GM12878 (cell line): Measurements from ENCODE around the gene CDC27. TPM values are rescaled to one million over a fixed set of nuclear protein-coding genes. Genes with fewer than 3 reads are reported as not detected.
"Not testable (repeated sequence)": the region's sequence is repeated elsewhere in the genome, so short reads cannot be mapped to it uniquely, and the experiment has no call there.

Experiments
- ATAC-seq: fragments of 200-7000 bp; cut with Tn5 transposase; 3 replicates; pipeline ENCODE4 v1.9.1; 2020; ENCODE audit warnings: mild to moderate bottlenecking, moderate library complexity
- BruUV-seq: library from RNA; stranded (reverse); fragments of 400-500 nt; replicated peaks from 2 replicates; lab custom pipeline; 2021; lab: Mats Ljungman, UMichigan
- CTCF ChIA-PET: fragments of 300-600 bp; sonication (Branson Sonifier 250); formaldehyde crosslinking; extraction: SDS; loops from one replicate; lab custom pipeline; 2021; ENCODE audit warnings: inconsistent platforms; lab: Yijun Ruan, JAX
- POLR2A ChIA-PET: fragments of 350-600 bp; formaldehyde crosslinking; extraction: SDS; loops from one replicate; lab custom pipeline; 2021; ENCODE audit warnings: inconsistent platforms; lab: Charles Lee
- RAD21 ChIA-PET: fragments of 300-600 bp; sonication (Branson Sonifier 250); formaldehyde crosslinking; loops from one replicate; lab custom pipeline; 2023; ENCODE audit warnings: antibody characterized with exemption; ENCODE audit not compliant: unreplicated experiment; lab: Charles Lee
- SMC1A ChIA-PET: fragments of 300-600 bp; sonication (Branson Sonifier 250); formaldehyde crosslinking; loops from one replicate; lab custom pipeline; 2023; ENCODE audit not compliant: unreplicated experiment, uncharacterized antibody; lab: Charles Lee
- DNase-seq: peaks from one replicate; pipeline ENCODE4 v3.0.0-alpha.2; 2011; ENCODE audit warnings: low read depth, low spot score
- FAIRE-seq: peaks from 3 replicates; lab custom pipeline; 2011; peaks lifted over from hg19 to GRCh38; lab: Jason Lieb, UNC
- H2AFZ ChIP-seq: 2 replicates; pipeline ENCODE4 v1.6.0; 2011; ENCODE audit warnings: low read depth, low read length, control low read depth; ENCODE audit not compliant: control insufficient read depth
- H3K27ac ChIP-seq: 2 replicates; pipeline ENCODE4 v1.5.1; 2011; ENCODE audit warnings: control low read depth; ENCODE audit not compliant: control insufficient read depth, insufficient read depth
- H3K27me3 ChIP-seq, 2 experiments: replicated peaks in 1 of 2; 2 replicates each; pipeline versions ENCODE4 v1.6.0 to v1.6.1; 2011; ENCODE audit warnings: low read length in 1 of 2; ENCODE audit not compliant: control insufficient read depth in 2 of 2, insufficient read depth in 2 of 2
- H3K36me3 ChIP-seq, 2 experiments: 2 replicates each; pipeline ENCODE4 v1.5.1; 2011; ENCODE audit warnings: low read length in 1 of 2; ENCODE audit not compliant: control insufficient read depth in 2 of 2, insufficient read depth in 2 of 2
- H3K4me1 ChIP-seq: 2 replicates; pipeline ENCODE4 v1.6.1; 2011; ENCODE audit warnings: mild to moderate bottlenecking, low read length, moderate library complexity, mixed read lengths; ENCODE audit not compliant: control insufficient read depth, insufficient read depth
- H3K4me2 ChIP-seq: 2 replicates; pipeline ENCODE4 v1.6.0; 2011; ENCODE audit warnings: control low read depth; ENCODE audit not compliant: control insufficient read depth, insufficient read depth
- H3K4me3 ChIP-seq: fragments of 200-600 bp; sonication (generic); 2 replicates; pipeline ENCODE4 v1.5.1; 2016
- H3K79me2 ChIP-seq: 2 replicates; pipeline ENCODE4 v1.6.0; 2011; ENCODE audit warnings: low read length; ENCODE audit not compliant: control insufficient read depth, insufficient read depth
- H3K9ac ChIP-seq: 2 replicates; pipeline ENCODE4 v1.8.0; 2011; ENCODE audit warnings: low read length, control low read depth, mixed read lengths; ENCODE audit not compliant: control insufficient read depth, insufficient read depth
- H3K9me3 ChIP-seq: replicated peaks from 3 replicates; pipeline ENCODE4 v1.5.1; 2011; ENCODE audit warnings: mild to moderate bottlenecking, low read length; ENCODE audit not compliant: control insufficient read depth, insufficient read depth
- H4K20me1 ChIP-seq: 2 replicates; pipeline ENCODE4 v1.6.0; 2011; ENCODE audit not compliant: control insufficient read depth, insufficient read depth
- HDAC6 ChIP-seq: fragments of 200-600 bp; sonication (generic); IDR thresholded peaks from one replicate; pipeline ENCODE4 v1.8.0; 2017; ENCODE audit warnings: antibody characterized with exemption; ENCODE audit not compliant: unreplicated experiment
- NR2F1 ChIP-seq: fragments of 450-650 bp; conservative IDR thresholded peaks from 2 replicates; pipeline ENCODE4 v1.6.1; 2017; ENCODE audit warnings: mild to moderate bottlenecking
- RAD51 ChIP-seq: fragments of 450-650 bp; IDR thresholded peaks from 2 replicates; pipeline ENCODE4 v1.6.1; 2016; ENCODE audit warnings: moderate library complexity, mild to moderate bottlenecking, inconsistent platforms
- ZNF384 ChIP-seq: IDR thresholded peaks from 2 replicates; pipeline ENCODE4 v1.6.1; 2012; ENCODE audit warnings: low read depth, mild to moderate bottlenecking, low read length, improper control_type of control experiment, borderline replicate concordance
- WGBS: methylation state at CpG from one replicate; pipeline ENCODE4 v1.1.6; 2016; ENCODE audit warnings: low lambda C conversion rate; ENCODE audit not compliant: insufficient replicate concordance, insufficient coverage; ENCODE audit errors: missing lambda C conversion rate; 5-methylcytosine and 5-hydroxymethylcytosine counted together
- in situ Hi-C: fragments of 300-500 bp; cut with MboI; formaldehyde crosslinking; loops from 9 replicates; pipeline ENCODE4 v1.14.3; 2018; ENCODE audit warnings: mixed read lengths
- intact Hi-C: fragments of 100-400 bp; cut with micrococcal nuclease; formaldehyde crosslinking; loops from one replicate; pipeline ENCODE4 v1.14.2; 2022; ENCODE audit not compliant: unreplicated experiment
- polyA plus RNA-seq, 11 experiments: library from polyadenylated mRNA; depleted of rRNA in 4 of 11; unstranded in 6 of 11; stranded (reverse) in 5 of 11; fragments of >200 nt; fragmentation: Nextera tagmentation in 4 of 11; fragmentation: Illumina TruSeq in 1 of 11; extraction: Ambion mirVana in 4 of 11; extraction: Trizol in 1 of 11; gene quantifications; 1 replicate in 1 of 11; 2 replicates in 10 of 11; pipeline versions ENCODE4 v1.2.1 to v1.2.3, GENCODE V29; 2011 to 2016; ENCODE audit warnings: inconsistent platforms in 2 of 11, missing spikeins in 2 of 11, low read depth in 1 of 11
- total RNA-seq, 4 experiments: library from RNA; depleted of rRNA in 3 of 4; stranded (reverse); fragments of >200 nt in 3 of 4; fragmentation: Illumina TruSeq in 1 of 4; extraction: Trizol in 1 of 4; gene quantifications; 2 replicates each; pipeline versions ENCODE4 v1.2.1 to v1.2.3, GENCODE V29; 2013 to 2021

The CDC27 gene
- total and polyA plus RNA-seq, 10 of the 15 experiments (the other 5 are each of a cell fraction or from before 2014, with no cell fraction given) = 23.2 to 138 (median 97.8) TPM

DNA sequence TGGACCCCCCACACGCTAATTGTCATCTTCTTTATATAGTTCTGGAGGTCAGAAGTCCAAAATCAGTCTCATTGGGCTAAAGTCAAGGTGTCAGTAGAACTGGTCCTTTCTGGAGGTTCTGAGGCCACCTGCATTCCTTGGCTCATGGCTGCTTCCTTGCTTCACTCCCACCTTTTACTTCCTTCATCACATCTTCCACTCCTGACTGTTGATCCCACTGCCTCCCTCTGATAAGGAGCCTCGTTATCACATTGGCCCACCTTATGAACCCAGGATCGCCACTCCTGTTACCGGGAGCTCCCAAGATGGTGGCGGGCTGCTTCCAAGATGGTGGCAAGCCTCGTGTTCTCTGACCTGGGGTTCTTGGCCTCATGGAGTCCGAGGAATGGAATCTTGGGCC lies 83.0 kb downstream of the CDC27 start:
- no peak overlapping the region for H3K4me3 ChIP-seq
- no peaks in the 10 kb centered on the region for H4K20me1 ChIP-seq
- intact Hi-C loops (no loop called here), in situ Hi-C loops (no loop called here)
- H3K27me3 ChIP-seq = no peaks in the 10 kb centered on the region
- WGBS = 46% methylated on average over 7 of the region's 7 CpGs
- no TSS peak for BruUV-seq
- no peak overlapping the region for H3K9ac ChIP-seq
- FAIRE-seq (no peak), DNase-seq (no peak)
- CTCF ChIA-PET = no interaction called here
- TF ChIP-seq RAD51 (no peak), ZNF384 (no peak), HDAC6 (no peak), NR2F1 (no peak)
- TF ChIP-seq, all 136 proteins: peak for 0
- Histone ChIP-seq H3K4me1 (no peaks in the 10 kb centered on the region), H3K79me2 (no peaks in the 10 kb centered on the region), H2AFZ (no peak overlapping the region), H3K36me3 (no peaks in the 10 kb centered on the region), H3K4me2 (no peak overlapping the region), H3K27ac (no peak overlapping the region), H3K9me3 (no peaks in the 10 kb centered on the region)
- ChIA-PET SMC1A (no interaction called here), POLR2A (no interaction called here), RAD21 (no interaction called here)
- no peak for ATAC-seq

GRCh38 chr17:47105246-47105645 lies 83.8 kb downstream of the CDC27 start:
- H3K4me3 ChIP-seq, H3K4me1 ChIP-seq, H3K27me3 ChIP-seq, RAD21 ChIA-PET, CTCF ChIA-PET, H3K27ac ChIP-seq, H3K9me3 ChIP-seq, ATAC-seq, H2AFZ ChIP-seq, DNase-seq, H4K20me1 ChIP-seq, intact Hi-C loops, FAIRE-seq, BruUV-seq, H3K36me3 ChIP-seq, H3K79me2 ChIP-seq, H3K9ac ChIP-seq, H3K4me2 ChIP-seq, POLR2A ChIA-PET, in situ Hi-C loops: not testable (repeated sequence)
- SMC1A ChIA-PET = interaction anchor here (2.4 kb wide), 1 partner anchor 14 kb away, joined by 5 read pairs; no protein-coding TSS in a partner anchor
- WGBS = 0% methylated on average over 1 of the region's 1 CpG
